Choroid plexus epithelial cell (primary cell): ENCODE data around the gene MYO18B.

Experiments used
- DNase-seq: peaks from one replicate; pipeline ENCODE4 v3.0.0-alpha.2; 2010; ENCODE audit warnings: low read depth
- H3K4me3 ChIP-seq: 2 replicates; pipeline ENCODE4 v1.5.1; 2011; ENCODE audit warnings: low read depth, mild to moderate bottlenecking, control low read depth, low read length, moderate library complexity
- TF ChIP-seq, protein P1 (sequence below): conservative IDR thresholded peaks from 2 replicates; pipeline ENCODE4 v1.5.1; 2011; ENCODE audit warnings: low read depth, mild to moderate bottlenecking, control low read depth, inconsistent platforms, low read length, moderate library complexity

MYO18B gene

DNA sequence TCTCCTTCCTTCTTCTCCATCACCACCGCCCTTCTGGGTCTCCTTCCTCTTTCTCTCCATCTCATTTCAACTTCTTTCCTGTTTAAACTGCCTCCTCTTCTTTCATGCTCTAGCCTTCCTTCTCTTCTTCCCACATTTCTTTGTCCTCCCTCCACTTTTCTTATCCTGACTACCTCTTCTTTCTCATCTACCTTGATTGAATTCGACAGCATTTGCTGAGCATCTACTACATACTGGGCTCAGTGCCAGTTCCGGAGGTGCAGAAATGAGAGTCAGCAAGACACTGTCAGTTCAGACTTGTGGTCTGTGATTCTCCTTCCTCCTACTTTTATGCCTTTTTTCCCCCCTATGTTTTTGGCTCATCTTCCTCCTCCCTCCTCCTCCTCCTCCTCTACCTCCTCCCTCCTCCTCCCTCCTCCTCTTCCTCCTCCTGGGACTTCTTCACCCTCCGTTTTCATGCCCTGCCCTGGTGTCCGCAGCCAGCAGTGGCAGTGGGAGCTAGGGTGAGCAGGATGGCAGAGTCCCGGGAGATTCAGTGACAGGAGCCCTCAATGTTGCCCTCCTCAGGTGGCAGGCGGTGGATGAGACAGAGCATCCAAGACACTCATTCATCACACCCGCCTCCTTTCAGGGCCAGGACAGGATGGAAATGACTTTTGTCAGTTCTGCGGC lies 281.3 kb downstream of the MYO18B start:
- no peak overlapping the region for H3K4me3 ChIP-seq
- TF ChIP-seq, protein P1, sequence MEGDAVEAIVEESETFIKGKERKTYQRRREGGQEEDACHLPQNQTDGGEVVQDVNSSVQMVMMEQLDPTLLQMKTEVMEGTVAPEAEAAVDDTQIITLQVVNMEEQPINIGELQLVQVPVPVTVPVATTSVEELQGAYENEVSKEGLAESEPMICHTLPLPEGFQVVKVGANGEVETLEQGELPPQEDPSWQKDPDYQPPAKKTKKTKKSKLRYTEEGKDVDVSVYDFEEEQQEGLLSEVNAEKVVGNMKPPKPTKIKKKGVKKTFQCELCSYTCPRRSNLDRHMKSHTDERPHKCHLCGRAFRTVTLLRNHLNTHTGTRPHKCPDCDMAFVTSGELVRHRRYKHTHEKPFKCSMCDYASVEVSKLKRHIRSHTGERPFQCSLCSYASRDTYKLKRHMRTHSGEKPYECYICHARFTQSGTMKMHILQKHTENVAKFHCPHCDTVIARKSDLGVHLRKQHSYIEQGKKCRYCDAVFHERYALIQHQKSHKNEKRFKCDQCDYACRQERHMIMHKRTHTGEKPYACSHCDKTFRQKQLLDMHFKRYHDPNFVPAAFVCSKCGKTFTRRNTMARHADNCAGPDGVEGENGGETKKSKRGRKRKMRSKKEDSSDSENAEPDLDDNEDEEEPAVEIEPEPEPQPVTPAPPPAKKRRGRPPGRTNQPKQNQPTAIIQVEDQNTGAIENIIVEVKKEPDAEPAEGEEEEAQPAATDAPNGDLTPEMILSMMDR: no peak
- no peak for DNase-seq

- DNase-seq: no peak
- TF ChIP-seq, protein P1: no peak
- H3K4me3 ChIP-seq: no peak overlapping the region
Measured at GRCh38 chr22:26025626-26026025, 283.6 kb downstream of the MYO18B start.

- TF ChIP-seq, protein P1: no peak
- H3K4me3 ChIP-seq: no peak overlapping the region
- DNase-seq: no peak
Measured at GRCh38 chr22:26027341-26027740, 285.4 kb downstream of the MYO18B start.

- no peak for DNase-seq
- TF ChIP-seq, protein P1: no peak
- no peak overlapping the region for H3K4me3 ChIP-seq
Measured at GRCh38 chr22:26031641-26032040, 289.7 kb downstream of the MYO18B start.

DNA sequence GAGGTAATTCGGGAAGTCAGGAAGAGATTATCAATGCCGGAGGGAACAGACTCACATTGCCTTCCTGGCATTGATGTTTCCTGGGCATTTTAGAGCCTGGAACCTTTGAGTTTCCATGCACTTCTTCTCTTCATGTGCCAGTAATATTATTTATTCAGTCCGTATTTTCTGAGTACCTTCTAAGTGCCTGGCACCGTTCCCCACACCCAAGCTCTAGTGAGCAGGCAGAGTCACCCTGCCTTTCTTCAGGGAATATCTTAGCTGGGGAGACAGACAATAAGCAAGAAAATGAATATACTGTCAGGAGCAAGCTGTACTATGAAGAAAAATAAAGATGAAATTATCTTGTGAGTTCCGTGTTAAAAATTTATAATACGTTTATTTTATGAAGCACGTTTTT lies 291.1 kb downstream of the MYO18B start:
- no peak for DNase-seq
- H3K4me3 ChIP-seq: no peak overlapping the region
- TF ChIP-seq, protein P1: no peak

GRCh38 chr22:26033586-26033985 lies 291.6 kb downstream of the MYO18B start:
- H3K4me3 ChIP-seq: no peak overlapping the region
- no peak for DNase-seq
- TF ChIP-seq, protein P1: no peak

GRCh38 chr22:26035523-26035922 lies 293.5 kb downstream of the MYO18B start:
- TF ChIP-seq, protein P1: no peak
- no peak overlapping the region for H3K4me3 ChIP-seq
- no peak for DNase-seq
